Ammon's horn (tissue), 1 donor: ENCODE measurements around the gene ESRP2.

Experiments
- DNase-seq: peaks from one replicate; pipeline ENCODE4 v3.0.0-alpha.2; 2016; ENCODE audit warnings: low spot score

Gene ESRP2

GRCh38 chr16:68237243-68238028 is 1.5 kb upstream of the ESRP2 start:
- peak; percentile 97 for DNase-seq

- no peak for DNase-seq
Measured at GRCh38 chr16:68236826-68237242, 907 bp upstream of the ESRP2 start.

GRCh38 chr16:68236137-68236825 is 354 bp upstream of the ESRP2 start:
- no peak for DNase-seq

- DNase-seq = no peak
Measured at GRCh38 chr16:68235108-68235886, 630 bp downstream of the ESRP2 start.

GRCh38 chr16:68234188-68235107 is 1.5 kb downstream of the ESRP2 start:
- DNase-seq = no peak

- DNase-seq = no peak
Measured at GRCh38 chr16:68233835-68234187, 2.1 kb downstream of the ESRP2 start.

GRCh38 chr16:68233085-68233834 is 2.7 kb downstream of the ESRP2 start:
- DNase-seq = no peak

- DNase-seq = no peak
Measured at GRCh38 chr16:68232335-68232734, 3.6 kb downstream of the ESRP2 start.

- no peak for DNase-seq
Measured at GRCh38 chr16:68231384-68232136, 4.4 kb downstream of the ESRP2 start.

- DNase-seq = no peak
Measured at GRCh38 chr16:68230956-68231355, 5.0 kb downstream of the ESRP2 start.

GRCh38 chr16:68230176-68230571 is 5.8 kb downstream of the ESRP2 start:
- no peak for DNase-seq

GRCh38 chr16:68229431-68230175 is 6.3 kb downstream of the ESRP2 start:
- peak; percentile 64 for DNase-seq

GRCh38 chr16:68228652-68229051 is 7.3 kb downstream of the ESRP2 start:
- DNase-seq = no peak

GRCh38 chr16:68227850-68228553 is 7.9 kb downstream of the ESRP2 start:
- no peak for DNase-seq

- DNase-seq = no peak
Measured at GRCh38 chr16:68227183-68227793, 8.6 kb downstream of the ESRP2 start.

- no peak for DNase-seq
Measured at GRCh38 chr16:68226116-68226515, 9.8 kb downstream of the ESRP2 start.

- DNase-seq = no peak
Measured at GRCh38 chr16:68223072-68223471, 12.9 kb downstream of the ESRP2 start.

- no peak for DNase-seq
Measured at GRCh38 chr16:68219725-68220351, 16.1 kb downstream of the ESRP2 start.
